Karpas-422 (cell line): Measurements from ENCODE around the gene RASL10B. TPM values are rescaled to one million over a fixed set of nuclear protein-coding genes. Genes with fewer than 3 reads are reported as not detected.

ENCODE experiments used
- DNase-seq: peaks from one replicate; pipeline ENCODE4 v3.0.0-alpha.2; 2015
- H2AFZ ChIP-seq: fragments of 200-600 bp; sonication (generic); 2 replicates; pipeline ENCODE4 v1.6.1; 2014; ENCODE audit warnings: antibody characterized with exemption, low read length, mixed read lengths
- H3K27ac ChIP-seq: fragments of 200-600 bp; sonication (generic); 2 replicates; pipeline ENCODE4 v1.5.1; 2014; ENCODE audit warnings: mild to moderate bottlenecking, low read length, moderate library complexity
- H3K27me3 ChIP-seq: fragments of 200-600 bp; sonication (generic); 2 replicates; pipeline ENCODE4 v1.6.1; 2014; ENCODE audit warnings: low read length, mixed read lengths
- H3K36me3 ChIP-seq: fragments of 200-600 bp; sonication (generic); 2 replicates; pipeline ENCODE4 v1.6.1; 2014; ENCODE audit warnings: low read length, mixed read lengths; ENCODE audit not compliant: insufficient read depth
- H3K4me1 ChIP-seq: fragments of 200-600 bp; sonication (generic); 2 replicates; pipeline ENCODE4 v1.6.1; 2014; ENCODE audit warnings: mild to moderate bottlenecking, low read length, mixed read lengths
- H3K4me2 ChIP-seq: fragments of 200-600 bp; sonication (generic); 2 replicates; pipeline ENCODE4 v1.6.1; 2014; ENCODE audit warnings: low read length, low read depth, mild to moderate bottlenecking; ENCODE audit not compliant: poor library complexity, severe bottlenecking
- H3K4me3 ChIP-seq: fragments of 200-600 bp; sonication (generic); 2 replicates; pipeline ENCODE4 v1.5.1; 2014; ENCODE audit warnings: mild to moderate bottlenecking, antibody characterized with exemption, low read length, mixed read lengths
- H3K79me2 ChIP-seq: fragments of 200-600 bp; sonication (generic); 2 replicates; pipeline ENCODE4 v1.6.1; 2014; ENCODE audit warnings: mild to moderate bottlenecking, low read length, mixed read lengths
- H3K9ac ChIP-seq: fragments of 200-600 bp; sonication (generic); 2 replicates; pipeline ENCODE4 v1.6.0; 2014; ENCODE audit warnings: low read length
- H3K9me2 ChIP-seq: fragments of 200-600 bp; sonication (generic), shearing (Covaris generic); replicated peaks from 2 replicates; pipeline ENCODE4 v1.6.0; 2014; ENCODE audit warnings: mild to moderate bottlenecking, low read length, moderate library complexity; ENCODE audit not compliant: insufficient read depth
- H3K9me3 ChIP-seq: fragments of 300-700, 200-600 bp; sonication (generic); 2 replicates; pipeline ENCODE4 v1.6.1; 2014; ENCODE audit warnings: low read length, mixed read lengths
- H4K20me1 ChIP-seq: fragments of 200-600 bp; sonication (generic); 2 replicates; pipeline ENCODE4 v1.6.1; 2014; ENCODE audit warnings: mild to moderate bottlenecking, antibody characterized with exemption, low read length, low read depth; ENCODE audit not compliant: insufficient read depth
- total RNA-seq: library from RNA; depleted of rRNA; stranded (reverse); fragments of >200 nt; shearing (Covaris generic); gene quantifications from 2 replicates; pipeline ENCODE4 v1.2.3, GENCODE V29; 2014; ENCODE audit warnings: low replicate concordance

Gene RASL10B
- total RNA-seq, 1 experiment from 2014 or later: not detected

- Histone ChIP-seq H3K27me3 (no peaks in the 10 kb centered on the region), H2AFZ (no peak overlapping the region), H3K9ac (no peak overlapping the region), H3K27ac (no peak overlapping the region), H3K4me3 (no peak overlapping the region), H3K9me2 (no peaks in the 10 kb centered on the region), H3K4me2 (no peak overlapping the region), H3K36me3 (no peaks in the 10 kb centered on the region), H4K20me1 (no peaks in the 10 kb centered on the region), H3K4me1 (peaks cover 13% of the 10 kb centered on the region), H3K79me2 (no peaks in the 10 kb centered on the region), H3K9me3 (no peaks in the 10 kb centered on the region)
- DNase-seq: no peak
Observed at GRCh38 chr17:35765756-35766488, 34.5 kb downstream of the RASL10B start.

DNA sequence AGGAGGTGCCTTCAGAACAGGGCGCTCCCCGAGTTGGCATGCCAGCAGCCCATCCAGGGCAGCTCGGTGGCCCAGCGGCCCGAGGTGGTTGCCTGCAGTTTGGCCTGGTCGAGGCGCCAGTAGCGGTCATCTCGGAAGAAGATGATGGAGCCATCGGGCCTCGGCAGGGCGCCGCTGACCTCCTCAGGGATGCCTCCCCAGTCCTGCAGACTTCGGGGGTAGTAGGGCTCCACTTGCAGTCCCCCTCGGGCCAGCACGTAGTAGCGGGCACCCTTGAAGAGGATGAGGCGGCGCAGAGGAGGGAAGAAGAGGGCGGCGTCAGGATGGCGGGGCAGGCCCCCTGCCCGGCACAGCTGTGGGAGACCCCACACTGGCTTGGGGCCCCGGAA, 35.0 kb downstream of the RASL10B start:
- Histone ChIP-seq H3K4me2 (no peak overlapping the region), H3K4me3 (no peak overlapping the region), H3K79me2 (no peaks in the 10 kb centered on the region), H4K20me1 (no peaks in the 10 kb centered on the region), H2AFZ (no peak overlapping the region), H3K36me3 (no peaks in the 10 kb centered on the region), H3K4me1 (peaks cover 13% of the 10 kb centered on the region), H3K9me3 (no peaks in the 10 kb centered on the region), H3K9ac (no peak overlapping the region), H3K27me3 (no peaks in the 10 kb centered on the region), H3K27ac (no peak overlapping the region), H3K9me2 (no peaks in the 10 kb centered on the region)
- no peak for DNase-seq

- Histone ChIP-seq H3K27ac (no peak overlapping the region), H3K79me2 (no peaks in the 10 kb centered on the region), H3K9ac (no peak overlapping the region), H3K4me1 (peaks cover 13% of the 10 kb centered on the region), H3K9me3 (no peaks in the 10 kb centered on the region), H3K9me2 (no peaks in the 10 kb centered on the region), H3K4me2 (no peak overlapping the region), H2AFZ (no peak overlapping the region), H4K20me1 (no peaks in the 10 kb centered on the region), H3K4me3 (no peak overlapping the region), H3K27me3 (no peaks in the 10 kb centered on the region), H3K36me3 (no peaks in the 10 kb centered on the region)
- DNase-seq: peak; percentile 76
Observed at GRCh38 chr17:35766903-35767510, 35.6 kb downstream of the RASL10B start.

DNA sequence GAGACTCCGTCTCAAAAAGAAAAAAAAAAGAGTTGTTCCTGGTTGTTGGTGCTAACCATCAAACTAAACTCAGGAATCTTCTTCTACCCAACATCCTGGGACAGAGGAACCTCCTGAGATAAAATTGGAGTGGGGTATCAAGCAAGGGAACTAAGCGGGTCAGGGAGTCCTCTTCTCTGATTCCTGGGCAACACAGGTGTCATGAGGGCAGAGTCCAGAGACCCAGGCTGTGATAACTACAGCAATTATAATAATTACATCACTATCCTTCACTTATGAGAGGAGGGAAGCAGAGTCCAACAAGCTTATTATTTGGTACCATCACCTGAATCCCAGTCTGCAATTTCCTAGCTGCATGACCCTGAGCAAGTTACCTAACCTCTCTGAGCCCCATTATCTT, 37.4 kb downstream of the RASL10B start:
- Histone ChIP-seq H3K4me2 (no peak overlapping the region), H3K79me2 (no peaks in the 10 kb centered on the region), H3K9me2 (no peaks in the 10 kb centered on the region), H3K9ac (no peak overlapping the region), H3K4me3 (no peak overlapping the region), H3K27ac (no peak overlapping the region), H4K20me1 (no peaks in the 10 kb centered on the region), H3K9me3 (no peaks in the 10 kb centered on the region), H3K4me1 (peaks cover 12% of the 10 kb centered on the region), H3K36me3 (no peaks in the 10 kb centered on the region), H2AFZ (no peak overlapping the region), H3K27me3 (no peaks in the 10 kb centered on the region)
- DNase-seq: no peak

GRCh38 chr17:35769895-35770486, 38.6 kb downstream of the RASL10B start:
- Histone ChIP-seq H3K36me3 (no peaks in the 10 kb centered on the region), H4K20me1 (no peaks in the 10 kb centered on the region), H3K4me1 (peaks cover 2% of the 10 kb centered on the region), H3K27me3 (no peaks in the 10 kb centered on the region), H2AFZ (no peak overlapping the region), H3K79me2 (no peaks in the 10 kb centered on the region), H3K9ac (no peak overlapping the region), H3K9me2 (no peaks in the 10 kb centered on the region), H3K9me3 (no peaks in the 10 kb centered on the region), H3K4me3 (no peak overlapping the region), H3K27ac (no peak overlapping the region), H3K4me2 (no peak overlapping the region)
- DNase-seq: no peak

DNA sequence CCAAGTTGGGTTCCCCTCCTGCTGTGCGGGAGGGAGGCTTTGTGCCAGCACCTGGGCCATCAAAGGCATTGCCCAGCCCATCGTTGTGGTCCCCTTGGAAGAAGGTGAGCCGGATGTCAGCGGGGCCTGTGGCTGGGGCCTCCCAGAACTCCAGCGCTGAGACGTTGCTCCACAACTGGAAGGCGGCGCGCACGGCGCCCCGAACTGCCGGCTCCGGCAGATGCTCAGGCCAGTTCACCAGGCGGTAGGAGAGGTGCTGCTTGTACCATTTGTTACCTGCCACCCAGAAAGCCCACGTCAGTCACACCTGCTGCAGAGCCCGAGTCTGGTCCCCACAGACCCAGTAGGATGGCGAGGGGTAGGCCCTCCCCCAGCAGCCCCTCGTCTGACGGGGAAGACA, 41.7 kb downstream of the RASL10B start:
- H3K27me3 ChIP-seq: no peaks in the 10 kb centered on the region
- no peaks in the 10 kb centered on the region for H3K36me3 ChIP-seq
- H3K9me2 ChIP-seq: no peaks in the 10 kb centered on the region
- no peak overlapping the region for H3K9ac ChIP-seq
- H3K27ac ChIP-seq: no peak overlapping the region
- no peaks in the 10 kb centered on the region for H3K9me3 ChIP-seq
- no peak overlapping the region for H2AFZ ChIP-seq
- H3K79me2 ChIP-seq: no peaks in the 10 kb centered on the region
- no peaks in the 10 kb centered on the region for H3K4me1 ChIP-seq
- H3K4me2 ChIP-seq: no peak overlapping the region
- H4K20me1 ChIP-seq: no peaks in the 10 kb centered on the region
- no peak for DNase-seq
- H3K4me3 ChIP-seq: no peak overlapping the region

GRCh38 chr17:35773679-35774425, 42.4 kb downstream of the RASL10B start:
- Histone ChIP-seq H3K9ac (no peak overlapping the region), H3K79me2 (no peaks in the 10 kb centered on the region), H3K27me3 (no peaks in the 10 kb centered on the region)

DNA sequence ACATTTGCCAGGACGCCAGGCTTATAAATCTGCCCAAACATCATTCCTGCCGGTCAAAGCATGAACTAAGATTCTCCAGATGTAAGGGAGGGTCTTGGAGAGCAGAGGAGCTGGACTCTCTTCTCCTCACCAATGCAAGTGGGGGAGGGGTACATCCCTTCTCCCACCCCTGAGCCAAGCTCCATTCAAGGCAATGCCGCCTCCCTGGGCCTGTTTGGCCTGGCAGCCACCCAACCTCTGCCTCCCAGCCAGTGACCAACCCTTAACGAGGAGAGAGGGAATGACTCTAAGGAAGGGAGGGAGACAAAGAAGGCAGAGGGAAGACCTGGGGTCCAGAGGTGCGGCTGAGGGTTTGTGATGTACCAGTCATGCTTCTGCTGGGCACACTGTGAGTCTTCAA, 43.1 kb downstream of the RASL10B start:
- no peaks in the 10 kb centered on the region for H3K4me1 ChIP-seq
- H3K9me3 ChIP-seq: no peaks in the 10 kb centered on the region
- H4K20me1 ChIP-seq: no peaks in the 10 kb centered on the region
- H3K4me2 ChIP-seq: no peak overlapping the region
- no peaks in the 10 kb centered on the region for H3K27me3 ChIP-seq
- no peak overlapping the region for H3K9ac ChIP-seq
- no peak for DNase-seq
- no peak overlapping the region for H3K4me3 ChIP-seq
- no peaks in the 10 kb centered on the region for H3K79me2 ChIP-seq
- no peak overlapping the region for H2AFZ ChIP-seq
- no peak overlapping the region for H3K27ac ChIP-seq
- no peaks in the 10 kb centered on the region for H3K36me3 ChIP-seq
- H3K9me2 ChIP-seq: no peaks in the 10 kb centered on the region

More at GRCh38 chr17:35773679-35774425, 42.4 kb downstream of the RASL10B start:
- H3K4me1 ChIP-seq: no peaks in the 10 kb centered on the region
- no peak overlapping the region for H3K4me2 ChIP-seq
- no peaks in the 10 kb centered on the region for H3K9me3 ChIP-seq
- no peaks in the 10 kb centered on the region for H3K36me3 ChIP-seq
- DNase-seq: no peak
- no peaks in the 10 kb centered on the region for H3K9me2 ChIP-seq
- H2AFZ ChIP-seq: no peak overlapping the region
- H3K27ac ChIP-seq: no peak overlapping the region
- H4K20me1 ChIP-seq: no peaks in the 10 kb centered on the region
- no peak overlapping the region for H3K4me3 ChIP-seq
